GM19468 (cell line): Measurements from ENCODE around the gene SQSTM1.
"Not testable (repeated sequence)": the region's sequence is repeated elsewhere in the genome, so short reads cannot be mapped to it uniquely, and the experiment has no call there.

Source experiments
- ATAC-seq: cut with Tn5 transposase; IDR thresholded peaks from one replicate; pipeline ENCODE4 v1.9.1; 2021; ENCODE audit warnings: mild to moderate bottlenecking, moderate library complexity, moderate number of reproducible peaks; ENCODE audit not compliant: unreplicated experiment; ENCODE audit errors: extremely low read depth

SQSTM1 gene

DNA sequence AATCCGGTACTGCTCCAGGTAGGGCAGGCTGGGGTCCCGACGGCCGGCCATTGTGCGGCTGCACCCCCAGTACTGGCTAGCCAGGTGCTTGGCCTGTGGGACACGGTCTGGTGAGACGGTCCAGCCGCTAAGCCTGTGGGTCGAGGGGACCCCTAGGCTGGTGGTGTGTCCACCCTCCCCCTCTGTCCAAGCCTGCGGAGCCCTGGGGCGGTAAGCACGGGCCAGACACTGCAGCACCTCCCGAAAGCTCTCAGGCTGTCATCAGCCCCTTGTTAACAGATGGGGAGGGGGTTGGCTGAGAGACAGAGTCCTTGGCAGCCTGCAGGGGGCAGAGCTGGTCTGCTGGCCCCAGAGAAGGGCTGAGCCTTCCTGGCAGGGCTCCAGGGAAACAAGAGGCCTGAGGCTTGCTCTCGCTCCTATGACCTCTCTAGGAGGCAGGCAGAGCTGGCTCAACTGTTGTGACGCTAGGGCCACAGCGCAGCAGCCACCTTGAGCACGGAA is 49.7 kb downstream of the SQSTM1 start:
- ATAC-seq = no peak

DNA sequence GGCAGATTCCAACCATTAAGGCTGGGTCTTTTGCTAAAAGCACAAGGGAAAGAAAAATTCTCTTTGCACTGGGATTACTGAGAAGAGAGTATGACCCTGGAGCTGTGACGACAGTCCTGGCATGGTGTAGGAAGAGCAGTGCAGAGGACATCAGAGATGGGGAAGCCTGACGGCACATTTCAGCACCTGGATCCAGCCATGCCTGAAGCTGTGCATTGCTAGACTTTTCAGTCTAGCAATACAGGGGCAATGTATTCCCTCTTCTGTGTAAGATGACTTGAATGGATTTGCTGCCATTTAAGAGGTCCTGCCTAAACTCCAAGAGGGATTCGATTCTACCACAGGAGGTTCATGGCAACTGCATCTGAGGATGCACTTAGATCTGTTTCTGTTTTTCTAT is 50.2 kb downstream of the SQSTM1 start:
- ATAC-seq = no peak

DNA sequence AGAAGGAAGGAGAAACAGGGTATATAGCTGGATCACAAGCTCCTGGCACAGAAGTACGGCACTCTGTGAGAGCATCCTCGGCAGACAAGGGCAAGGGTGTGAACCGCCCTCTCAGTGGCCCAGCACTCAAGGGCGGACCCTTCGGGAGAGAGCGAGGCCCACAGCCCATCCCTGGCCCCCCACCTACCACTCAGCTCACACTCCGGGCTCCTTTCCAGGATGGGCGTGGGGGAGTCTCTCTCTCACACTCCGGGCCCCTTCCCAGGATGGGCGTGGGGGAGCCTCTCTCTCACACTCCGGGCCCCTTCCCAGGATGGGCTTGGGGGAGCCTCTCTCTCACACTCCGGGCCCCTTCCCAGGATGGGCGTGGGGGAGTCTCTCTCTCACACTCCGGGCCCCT is 50.8 kb downstream of the SQSTM1 start:
- not testable (repeated sequence) for ATAC-seq

DNA sequence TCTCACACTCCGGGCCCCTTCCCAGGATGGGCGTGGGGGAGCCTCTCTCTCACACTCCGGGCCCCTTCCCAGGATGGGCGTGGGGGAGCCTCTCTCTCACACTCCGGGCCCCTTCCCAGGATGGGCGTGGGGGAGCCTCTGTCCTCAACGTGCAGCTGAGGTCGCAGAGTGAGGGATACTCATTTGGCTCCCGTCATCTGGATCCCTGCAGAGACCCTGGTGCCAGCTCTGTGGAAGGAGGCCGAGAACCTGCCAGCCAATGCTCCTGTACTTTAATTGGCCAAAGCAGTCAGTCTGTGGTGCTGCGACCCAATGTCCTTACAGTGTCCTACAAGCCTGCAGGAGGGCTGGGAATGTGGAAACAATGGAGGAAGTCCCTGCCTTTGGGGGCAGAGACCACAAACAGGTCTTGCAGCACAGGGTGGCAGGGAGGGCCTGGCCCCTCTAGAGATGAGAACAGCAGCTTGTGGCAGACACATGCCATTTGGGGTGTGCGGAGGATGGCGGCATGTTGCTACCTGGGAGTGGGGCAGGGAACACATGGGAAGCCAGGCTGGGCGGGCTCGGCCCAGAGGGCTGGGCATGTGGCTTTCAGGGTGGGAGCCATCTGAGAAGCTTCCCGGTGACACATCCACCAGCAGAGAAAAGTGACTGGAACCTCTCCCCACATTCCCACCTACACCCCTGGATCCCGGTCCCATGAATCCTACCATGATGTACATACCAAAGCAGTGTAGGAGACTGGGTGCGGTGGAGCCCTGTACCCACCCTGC is 51.5 kb downstream of the SQSTM1 start:
- ATAC-seq = no peak

DNA sequence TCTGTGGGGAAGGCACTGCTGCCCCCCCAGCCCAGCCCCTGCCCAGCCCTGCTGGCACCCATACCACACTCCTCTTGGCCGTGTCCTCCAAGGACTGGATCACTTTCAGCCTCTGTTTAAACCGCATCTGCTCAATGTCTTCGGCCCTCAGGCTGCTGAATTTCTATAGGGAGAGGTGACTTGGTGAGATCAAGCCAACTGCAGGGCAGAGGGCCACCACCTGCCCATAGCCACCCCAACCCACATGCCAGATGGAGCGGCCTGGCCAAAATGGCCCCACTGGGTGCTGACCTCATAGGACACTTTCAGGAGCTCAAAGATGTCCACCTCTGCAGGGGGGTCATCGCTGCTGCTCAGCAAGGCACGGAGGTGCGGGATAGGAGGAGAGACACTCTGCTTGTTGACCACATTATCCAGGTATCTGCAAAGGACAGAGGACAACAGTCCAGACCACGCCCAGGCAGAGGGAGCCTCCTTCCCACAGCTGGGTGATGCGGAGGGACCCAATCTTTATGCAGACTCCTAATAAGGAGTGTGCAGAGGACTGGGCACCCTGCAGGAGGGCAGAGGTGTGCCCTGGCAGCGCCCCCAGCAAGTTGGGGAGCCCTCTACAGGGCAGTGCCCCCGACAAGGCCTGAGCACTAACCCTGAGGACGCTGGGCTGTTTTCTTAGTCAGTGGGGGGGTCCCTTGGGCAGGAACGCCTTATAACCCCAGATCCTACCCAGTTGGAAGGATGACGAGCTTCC is 52.3 kb downstream of the SQSTM1 start:
- no peak for ATAC-seq

- ATAC-seq = no peak
These were observed 52.9 kb downstream of the SQSTM1 start for GRCh38 chr5:179873588-179874110.

DNA sequence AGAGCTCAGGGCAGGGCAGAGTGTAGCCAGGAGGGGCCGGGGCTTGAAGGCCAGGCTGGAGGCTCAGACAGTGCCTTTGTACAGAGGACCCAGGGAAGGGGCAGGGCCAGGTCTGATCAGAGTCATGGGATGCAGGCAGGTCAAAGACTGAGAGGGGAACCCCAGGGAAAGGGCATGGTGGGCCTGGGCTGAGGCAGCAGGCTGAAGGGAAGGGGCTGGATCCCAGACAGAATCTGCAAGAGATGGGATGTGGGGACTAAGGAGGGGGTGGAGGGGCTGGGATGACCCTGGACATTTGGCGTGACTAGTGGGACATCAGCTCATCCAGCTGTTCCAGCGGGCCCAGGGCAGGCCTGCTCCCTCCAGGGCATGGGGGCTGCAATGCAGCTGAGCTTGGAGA is 53.4 kb downstream of the SQSTM1 start:
- no peak for ATAC-seq

DNA sequence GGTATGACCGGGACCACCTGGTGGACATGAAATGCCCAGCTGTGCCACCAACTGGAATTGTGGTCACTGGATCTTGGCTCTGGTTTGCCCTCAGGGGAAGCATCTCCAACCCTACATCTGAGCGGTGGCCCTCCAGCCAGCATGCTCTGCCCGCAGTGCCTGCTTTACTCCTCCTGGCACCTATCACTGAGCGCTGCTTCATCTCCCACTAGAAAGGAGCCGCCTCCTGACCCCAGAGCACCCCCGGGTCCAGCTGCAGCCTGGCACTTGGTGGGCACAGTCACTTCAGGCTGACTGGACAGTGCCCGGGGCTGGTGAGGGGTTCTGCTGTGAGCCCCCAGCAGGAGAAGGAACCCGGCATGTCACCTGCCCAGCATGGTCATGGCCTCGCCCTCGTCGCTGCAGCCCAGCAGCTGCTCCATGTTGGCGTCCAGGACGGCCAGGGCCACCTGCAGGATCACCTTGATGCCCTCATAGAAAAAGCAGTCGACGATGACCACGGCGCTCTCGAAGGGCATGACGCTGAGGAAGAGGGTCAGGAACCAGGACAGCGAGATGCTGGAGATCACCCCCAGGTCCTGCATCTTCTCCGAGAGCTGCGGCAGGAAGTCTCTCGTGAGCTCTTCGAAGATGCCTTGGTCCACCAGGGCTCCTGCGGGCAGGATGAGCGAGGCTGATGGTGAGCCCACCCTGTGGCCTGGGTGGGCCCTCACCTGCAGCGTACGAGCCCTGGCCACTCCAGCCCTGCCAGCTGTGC is 54.0 kb downstream of the SQSTM1 start:
- no peak for ATAC-seq

- ATAC-seq = no peak
These were observed 55.3 kb downstream of the SQSTM1 start for GRCh38 chr5:179875741-179876609.

DNA sequence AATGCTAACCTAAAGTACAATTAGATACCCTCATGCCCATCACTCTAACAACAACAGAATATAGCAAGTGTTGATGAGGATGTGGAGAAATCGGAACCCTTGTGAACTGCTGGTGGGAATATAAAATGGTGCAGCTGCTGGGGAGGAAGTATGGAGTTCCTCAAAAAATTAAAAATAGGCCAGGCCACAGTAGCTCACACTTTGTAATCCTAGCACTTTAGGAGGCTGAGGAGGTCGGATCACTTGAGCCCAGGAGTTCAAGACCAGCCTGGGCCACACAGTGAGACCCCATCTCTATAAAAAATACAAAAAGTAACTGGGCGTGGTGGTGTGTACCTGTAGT is 55.9 kb downstream of the SQSTM1 start:
- ATAC-seq = no peak

GRCh38 chr5:179878222-179879002 is 57.7 kb downstream of the SQSTM1 start:
- no peak for ATAC-seq

- no peak for ATAC-seq
These were observed 58.4 kb downstream of the SQSTM1 start for GRCh38 chr5:179879003-179879689.

DNA sequence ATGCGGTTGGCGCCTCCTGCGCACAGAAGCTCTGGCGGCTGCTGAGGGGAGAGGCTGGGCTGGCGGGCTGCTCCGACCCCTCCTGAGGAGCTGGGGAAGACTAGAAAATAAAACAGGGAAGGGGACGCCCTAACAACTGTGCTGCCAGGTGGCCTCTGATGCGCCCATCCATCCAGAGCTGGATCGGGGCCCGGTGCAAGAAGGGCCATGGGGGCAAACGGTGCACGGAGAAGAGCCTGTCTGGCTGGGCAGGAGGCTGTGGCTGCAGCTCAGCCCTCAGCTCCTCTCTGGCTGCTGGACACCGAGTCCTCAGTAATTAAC is 58.9 kb downstream of the SQSTM1 start:
- no peak for ATAC-seq

- no peak for ATAC-seq
These were observed 59.5 kb downstream of the SQSTM1 start for GRCh38 chr5:179880066-179880650.

DNA sequence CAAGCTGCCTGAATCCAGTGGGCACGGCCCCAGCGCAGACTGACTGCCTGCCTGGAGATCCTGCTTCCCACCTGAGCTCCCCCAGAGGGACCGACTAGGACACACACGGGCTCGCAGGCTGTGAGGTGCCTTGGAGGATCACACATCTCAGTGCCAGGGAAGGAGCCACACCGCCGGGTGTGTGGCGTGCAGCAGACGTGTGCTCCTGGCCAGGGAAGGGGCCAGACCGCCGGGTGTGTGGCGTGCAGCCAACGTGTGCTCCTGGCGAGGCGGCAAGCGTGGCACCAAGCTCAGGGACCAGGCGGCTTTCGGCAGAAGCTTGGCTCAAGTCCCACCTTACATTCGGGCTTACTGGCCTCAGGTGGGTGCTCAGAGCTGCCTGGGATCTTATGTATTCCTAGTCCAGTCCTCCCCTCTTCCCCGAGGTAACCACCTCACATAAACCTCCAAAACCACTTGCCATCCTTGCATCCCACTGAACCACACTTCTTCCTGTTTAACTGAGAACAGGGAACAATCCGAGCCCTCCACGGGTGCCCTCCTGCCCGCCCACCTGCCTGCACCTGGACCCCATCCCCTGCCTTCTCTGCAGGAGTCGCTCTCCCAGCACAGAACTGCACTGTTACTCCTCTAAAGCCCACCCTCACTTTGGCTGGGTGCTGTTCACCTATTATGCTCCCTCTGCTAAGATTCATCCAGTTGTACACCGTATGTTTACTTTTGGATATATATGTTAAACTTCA is 60.3 kb downstream of the SQSTM1 start:
- no peak for ATAC-seq

DNA sequence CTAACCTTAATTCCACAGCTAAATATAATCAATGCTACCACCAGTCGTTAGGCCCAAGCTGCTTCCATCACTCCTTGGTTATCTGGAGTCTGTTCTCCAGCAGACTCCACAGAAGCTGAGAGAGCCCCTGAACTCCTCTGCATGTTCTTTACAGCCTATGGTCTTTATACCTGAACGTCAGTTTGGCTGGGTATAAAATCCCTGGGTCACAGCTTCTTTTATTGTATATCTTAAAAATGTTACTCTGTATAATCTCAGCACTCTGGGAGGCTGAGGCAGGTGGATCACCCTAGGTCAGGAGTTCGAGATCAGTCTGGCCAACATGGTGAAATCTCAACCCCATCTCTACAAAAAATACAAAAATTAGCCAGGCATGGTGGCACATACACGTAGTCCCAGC is 61.6 kb downstream of the SQSTM1 start:
- ATAC-seq = no peak

DNA sequence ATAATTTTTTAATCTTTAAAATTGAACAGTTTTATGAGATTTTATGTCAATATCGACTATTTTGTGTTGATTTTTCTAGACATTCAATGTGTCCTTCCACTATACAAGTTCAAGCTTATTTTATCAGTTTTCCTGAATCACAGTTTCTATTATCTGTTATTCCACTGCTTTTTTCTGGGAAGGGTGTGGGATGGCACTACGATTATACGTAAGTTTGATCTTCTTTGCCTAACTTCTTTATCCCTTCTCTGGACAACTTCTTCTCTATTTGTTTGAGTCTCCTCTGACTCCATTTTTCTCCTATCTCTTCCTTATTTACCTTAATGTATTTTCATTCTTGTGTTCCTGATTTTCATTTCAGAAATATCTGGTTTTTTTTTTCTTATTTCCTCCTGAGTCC is 62.5 kb downstream of the SQSTM1 start:
- no peak for ATAC-seq
